GM10248 (cell line): ENCODE measurements around the gene TDRD6.

Experiments used
- CTCF ChIA-PET: fragments of 300-600 bp; sonication (Branson Sonifier 250); formaldehyde crosslinking; extraction: SDS; loops from one replicate; lab custom pipeline; 2021; ENCODE audit warnings: antibody characterized with exemption; lab: Yijun Ruan, JAX
- POLR2A ChIA-PET: fragments of 350-650 bp; sonication (Branson Sonifier 250); formaldehyde crosslinking; extraction: SDS; loops from one replicate; lab custom pipeline; 2020; ENCODE audit warnings: antibody characterized with exemption; lab: Yijun Ruan, JAX
- DNase-seq: peaks from one replicate; pipeline ENCODE4 v3.0.0; 2012; ENCODE audit errors: extremely low spot score
- CTCF ChIP-seq: IDR thresholded peaks from 2 replicates; pipeline ENCODE4 v1.5.1; 2012; ENCODE audit warnings: mild to moderate bottlenecking, low read depth; ENCODE audit errors: extremely low read depth, missing control alignments, control extremely low read depth

Gene TDRD6

GRCh38 chr6:46648869-46649492, 38.7 kb upstream of the TDRD6 start:
- no peak for DNase-seq
- TF ChIP-seq CTCF: no peak
- ChIA-PET CTCF (no interaction called here), POLR2A (no interaction called here)

GRCh38 chr6:46651006-46651405, 36.7 kb upstream of the TDRD6 start:
- CTCF ChIA-PET: no interaction called here
- no peak for TF ChIP-seq CTCF
- no peak for DNase-seq
- POLR2A ChIA-PET: no interaction called here

- TF ChIP-seq CTCF: no peak
- no peak for DNase-seq
- ChIA-PET CTCF (no interaction called here), POLR2A (no interaction called here)
These were observed 35.9 kb upstream of the TDRD6 start for GRCh38 chr6:46651816-46652215.

- TF ChIP-seq CTCF: no peak
- POLR2A ChIA-PET: no interaction called here
- CTCF ChIA-PET: no interaction called here
- DNase-seq: no peak
These were observed 35.5 kb upstream of the TDRD6 start for GRCh38 chr6:46652232-46652602.

GRCh38 chr6:46652603-46653438, 34.9 kb upstream of the TDRD6 start, which contains the start of the genes CYP39A1 and SLC25A27:
CYP39A1 (minus strand) TSS chr6:46652818; CDS start chr6:46652582, 236 bp downstream.
SLC25A27 (plus strand) TSS chr6:46652975; CDS start chr6:46653193, 218 bp downstream.
- ChIA-PET CTCF (no interaction called here), POLR2A (no interaction called here)
- TF ChIP-seq CTCF: no peak
- DNase-seq: peak; percentile 91

GRCh38 chr6:46653439-46654195, 34.1 kb upstream of the TDRD6 start:
- DNase-seq: no peak
- ChIA-PET CTCF (no interaction called here), POLR2A (no interaction called here)
- no peak for TF ChIP-seq CTCF
